Measurements from ENCODE around the gene SNAI3.

SNAI3 gene

DNA sequence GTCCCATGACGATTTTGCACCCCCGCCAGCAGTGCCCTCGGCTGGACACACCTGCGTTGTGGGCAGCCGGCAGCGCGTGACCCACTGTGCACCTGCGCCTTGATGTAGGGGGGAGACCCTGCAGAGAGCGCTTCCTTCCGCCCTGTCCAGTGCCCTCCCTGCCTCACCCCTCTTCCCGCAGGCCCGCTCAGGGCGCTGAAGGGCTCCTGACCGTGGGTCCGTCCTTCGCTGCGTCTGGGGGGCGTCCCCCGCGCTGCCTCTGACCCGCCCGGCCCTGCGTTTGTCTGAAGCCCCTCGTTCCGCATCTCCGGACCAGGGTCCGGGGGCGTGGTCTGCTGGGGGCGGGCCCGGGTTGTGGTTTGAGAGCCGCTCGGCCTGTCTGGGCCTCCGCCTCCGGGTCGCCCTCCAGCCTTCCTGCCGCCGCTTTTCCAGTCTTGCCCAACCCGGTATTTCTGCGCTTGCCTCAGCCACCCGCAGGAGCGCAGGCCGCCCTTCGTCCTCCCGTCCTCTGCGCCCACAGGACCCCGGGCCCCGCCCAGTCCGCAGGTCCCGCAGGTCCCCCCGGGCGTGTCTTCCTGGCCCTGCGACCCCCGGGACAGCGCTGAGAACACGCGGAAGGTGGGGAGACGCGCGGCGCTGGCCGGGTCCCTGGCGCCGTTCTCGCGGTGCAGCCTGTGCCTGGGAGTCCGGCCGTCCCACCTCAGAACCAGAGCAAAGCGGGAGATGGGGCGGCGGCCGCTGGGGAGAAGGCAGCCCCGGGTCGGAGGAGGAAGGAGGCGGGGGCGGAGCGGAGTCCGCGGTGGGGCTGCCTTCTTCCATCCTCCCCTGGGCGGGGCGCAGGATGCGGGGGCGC, 51.9 kb downstream of the SNAI3 start:
- no peak for DNase-seq (ENCODE audit: low read depth)

- DNase-seq (ENCODE audit: low read depth) = no peak
These were observed 52.6 kb downstream of the SNAI3 start for GRCh38 chr16:88633684-88634140.

DNA sequence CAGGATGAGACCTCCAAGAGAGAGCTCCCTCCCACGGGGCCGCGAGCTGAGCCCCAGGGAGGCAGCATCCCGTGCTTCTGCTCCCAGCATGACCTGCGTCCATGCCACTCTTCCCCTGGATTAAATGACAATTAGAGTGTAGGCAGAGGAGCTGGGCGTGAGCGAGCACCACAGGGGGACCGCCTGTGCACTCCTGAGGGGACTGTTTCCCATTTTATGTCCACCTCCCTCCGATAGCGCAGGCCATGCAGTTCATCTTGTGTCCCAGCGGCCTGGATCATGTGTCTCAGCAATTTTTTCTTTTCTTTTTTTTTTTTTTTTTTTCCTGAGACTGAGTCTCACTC, 53.7 kb downstream of the SNAI3 start:
- no peak for DNase-seq (ENCODE audit: low read depth)

GRCh38 chr16:88631920-88632586, 54.3 kb downstream of the SNAI3 start:
- no peak for DNase-seq (ENCODE audit: low read depth)

- no peak for DNase-seq (ENCODE audit: low read depth)
These were observed 54.9 kb downstream of the SNAI3 start for GRCh38 chr16:88631384-88631783.

GRCh38 chr16:88630941-88631340, 55.4 kb downstream of the SNAI3 start:
- DNase-seq (ENCODE audit: low read depth) = no peak

- no peak for DNase-seq (ENCODE audit: low read depth)
These were observed 55.9 kb downstream of the SNAI3 start for GRCh38 chr16:88630433-88630832.

DNA sequence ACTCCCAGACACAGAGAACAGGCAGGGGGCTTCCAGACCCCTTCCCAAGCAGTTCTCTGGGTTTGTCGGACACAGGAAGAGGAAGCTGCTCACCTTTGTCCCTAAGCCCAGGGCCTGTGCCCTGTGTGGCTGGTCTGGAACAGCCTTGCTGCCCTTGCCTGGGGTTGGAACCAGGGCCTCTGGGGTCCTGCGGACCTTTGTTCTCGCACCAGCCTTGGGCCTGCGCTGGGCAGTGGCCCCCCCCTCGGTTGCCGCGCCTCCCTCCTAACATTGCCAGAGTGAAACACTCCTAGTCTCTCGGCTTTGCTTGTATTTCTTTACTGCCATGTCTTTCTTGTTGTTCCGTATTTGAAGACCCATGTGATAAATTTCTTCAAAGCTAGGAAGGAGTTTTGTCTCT, 56.5 kb downstream of the SNAI3 start:
- DNase-seq (ENCODE audit: low read depth) = no peak

GRCh38 chr16:88628512-88628974, 57.8 kb downstream of the SNAI3 start:
- no peak for DNase-seq (ENCODE audit: low read depth)
